Measurements from ENCODE around the gene SLX9. TPM values are rescaled to one million over a fixed set of nuclear protein-coding genes. Genes with fewer than 3 reads are reported as not detected.

The SLX9 gene
- total RNA-seq, 1 donor from 2014 or later: 38.8 TPM

DNA sequence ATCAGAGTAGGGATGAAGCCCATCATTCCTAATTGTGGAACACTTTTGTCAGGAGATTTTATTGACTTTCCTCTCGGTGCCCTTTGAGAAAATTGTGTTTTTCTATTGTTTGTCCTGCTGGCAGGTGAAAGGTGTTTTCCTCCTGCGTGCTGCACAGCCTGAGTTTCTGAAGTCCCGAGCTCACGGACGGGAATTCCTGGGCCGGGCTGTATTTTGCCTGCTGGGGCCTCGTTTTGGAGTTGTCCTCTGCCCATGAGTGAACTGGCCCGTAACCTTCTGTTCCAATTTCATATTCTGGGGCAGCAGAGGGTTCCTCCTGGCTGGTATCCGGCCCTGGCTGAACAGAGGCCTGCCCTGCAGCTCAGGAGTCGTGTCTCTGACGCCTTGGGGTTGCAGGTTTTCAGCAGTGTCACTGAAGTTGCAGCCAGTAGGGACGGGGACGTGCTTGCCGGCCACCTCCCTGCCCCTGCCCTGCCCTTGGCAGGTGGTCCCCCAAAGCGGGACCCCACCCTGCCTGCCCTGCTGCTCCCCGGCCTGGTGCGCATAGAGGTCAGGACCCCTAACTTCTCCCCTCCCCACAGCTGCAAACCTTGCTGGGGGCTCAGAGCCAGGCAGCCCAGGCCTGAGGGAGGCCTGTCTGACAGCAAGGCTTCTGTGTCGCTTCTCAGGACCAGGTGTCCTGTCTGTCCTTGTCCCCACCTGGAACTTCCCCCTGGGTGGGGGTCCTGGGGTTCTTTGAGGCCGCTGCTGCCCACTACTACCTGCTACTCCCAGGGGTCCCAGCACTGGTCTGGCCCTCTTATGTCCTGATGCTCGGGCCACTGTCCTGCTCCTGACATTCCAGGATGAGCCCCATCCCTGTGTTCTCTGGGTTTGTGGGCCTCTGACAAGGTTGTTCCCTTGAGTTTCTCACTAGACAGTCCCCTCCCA lies 49.0 kb downstream of the SLX9 start:
- H3K4me2 ChIP-seq (ENCODE audit: low read length): no peak overlapping the region
- no peak overlapping the region for H3K9ac ChIP-seq (ENCODE audit: low read length)
- FAIRE-seq (no peak), DNase-seq (ENCODE audit: low read depth) (no peak)
- H3K27me3 ChIP-seq (ENCODE audit: insufficient read depth, low read length): peaks cover 2% of the 10 kb centered on the region
- H3K9me3 Mint-ChIP-seq (ENCODE audit: unreplicated experiment): no peaks in the 10 kb centered on the region
- H3K36me3 ChIP-seq (ENCODE audit: insufficient read depth, low read length): no peaks in the 10 kb centered on the region
- no peaks in the 10 kb centered on the region for H3K4me1 ChIP-seq (ENCODE audit: insufficient read depth, low read length)
- H3K4me3 ChIP-seq (ENCODE audit: insufficient read depth, low read depth, low read length): no peak overlapping the region
- no peaks in the 10 kb centered on the region for H4K20me1 ChIP-seq (ENCODE audit: insufficient read depth, low read length)
- no peak overlapping the region for H3K27ac ChIP-seq (ENCODE audit: low read depth, low read length)
- no peak overlapping the region for H2AFZ ChIP-seq (ENCODE audit: low read depth, low read length)
- no peak for TF ChIP-seq EZH2 (IDR thresholded peaks at IDR 0.05; ENCODE audit: insufficient read depth, low read length)
- TF ChIP-seq, protein P1, sequence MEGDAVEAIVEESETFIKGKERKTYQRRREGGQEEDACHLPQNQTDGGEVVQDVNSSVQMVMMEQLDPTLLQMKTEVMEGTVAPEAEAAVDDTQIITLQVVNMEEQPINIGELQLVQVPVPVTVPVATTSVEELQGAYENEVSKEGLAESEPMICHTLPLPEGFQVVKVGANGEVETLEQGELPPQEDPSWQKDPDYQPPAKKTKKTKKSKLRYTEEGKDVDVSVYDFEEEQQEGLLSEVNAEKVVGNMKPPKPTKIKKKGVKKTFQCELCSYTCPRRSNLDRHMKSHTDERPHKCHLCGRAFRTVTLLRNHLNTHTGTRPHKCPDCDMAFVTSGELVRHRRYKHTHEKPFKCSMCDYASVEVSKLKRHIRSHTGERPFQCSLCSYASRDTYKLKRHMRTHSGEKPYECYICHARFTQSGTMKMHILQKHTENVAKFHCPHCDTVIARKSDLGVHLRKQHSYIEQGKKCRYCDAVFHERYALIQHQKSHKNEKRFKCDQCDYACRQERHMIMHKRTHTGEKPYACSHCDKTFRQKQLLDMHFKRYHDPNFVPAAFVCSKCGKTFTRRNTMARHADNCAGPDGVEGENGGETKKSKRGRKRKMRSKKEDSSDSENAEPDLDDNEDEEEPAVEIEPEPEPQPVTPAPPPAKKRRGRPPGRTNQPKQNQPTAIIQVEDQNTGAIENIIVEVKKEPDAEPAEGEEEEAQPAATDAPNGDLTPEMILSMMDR (IDR thresholded peaks at IDR 0.05; ENCODE audit: insufficient read depth, low read depth, low read length): no peak
- peaks cover 14% of the 10 kb centered on the region for H3K27me3 Mint-ChIP-seq (ENCODE audit: low read depth, unreplicated experiment)
- no peak overlapping the region for H3K4me3 Mint-ChIP-seq (ENCODE audit: unreplicated experiment)
- H3K9me3 ChIP-seq (ENCODE audit: insufficient read depth, low read depth, low read length): no peaks in the 10 kb centered on the region
- H3K27ac Mint-ChIP-seq (ENCODE audit: unreplicated experiment): no peak overlapping the region
- H3K79me2 ChIP-seq (ENCODE audit: insufficient read depth, low read length): no peaks in the 10 kb centered on the region
- peaks cover 6% of the 10 kb centered on the region for H3K4me1 Mint-ChIP-seq (ENCODE audit: low read depth, unreplicated experiment)
- H3K36me3 Mint-ChIP-seq (ENCODE audit: low read depth, unreplicated experiment): no peaks in the 10 kb centered on the region

DNA sequence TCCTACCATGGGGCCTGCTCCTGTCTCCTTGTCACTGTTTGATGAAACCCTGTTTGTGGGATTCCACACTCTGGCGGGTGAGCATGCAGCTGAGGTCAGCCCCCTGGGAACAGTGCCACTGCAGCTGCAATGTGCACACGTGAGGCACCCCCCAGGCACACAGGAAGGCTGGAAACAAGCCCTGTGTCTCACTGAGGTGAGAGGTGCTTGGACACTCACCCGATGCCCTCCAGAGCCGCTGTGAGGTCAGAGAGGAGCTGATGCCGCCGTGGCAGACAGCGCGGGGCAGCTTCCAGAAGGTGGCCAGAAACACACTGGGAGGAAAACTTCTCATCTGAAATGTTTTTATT lies 49.7 kb downstream of the SLX9 start:
- no peak overlapping the region for H3K9ac ChIP-seq (ENCODE audit: low read length)
- no peaks in the 10 kb centered on the region for H3K9me3 ChIP-seq (ENCODE audit: insufficient read depth, low read depth, low read length)
- no peaks in the 10 kb centered on the region for H3K9me3 Mint-ChIP-seq (ENCODE audit: unreplicated experiment)
- no peak for TF ChIP-seq EZH2 (IDR thresholded peaks at IDR 0.05; ENCODE audit: insufficient read depth, low read length)
- TF ChIP-seq, protein P1 (IDR thresholded peaks at IDR 0.05; ENCODE audit: insufficient read depth, low read depth, low read length): no peak
- H3K27ac ChIP-seq (ENCODE audit: low read depth, low read length): no peak overlapping the region
- H2AFZ ChIP-seq (ENCODE audit: low read depth, low read length): no peak overlapping the region
- no peak overlapping the region for H3K27ac Mint-ChIP-seq (ENCODE audit: unreplicated experiment)
- no peaks in the 10 kb centered on the region for H3K36me3 Mint-ChIP-seq (ENCODE audit: low read depth, unreplicated experiment)
- no peaks in the 10 kb centered on the region for H4K20me1 ChIP-seq (ENCODE audit: insufficient read depth, low read length)
- no peak overlapping the region for H3K4me3 ChIP-seq (ENCODE audit: insufficient read depth, low read depth, low read length)
- FAIRE-seq: no peak
- H3K36me3 ChIP-seq (ENCODE audit: insufficient read depth, low read length): no peaks in the 10 kb centered on the region
- H3K4me2 ChIP-seq (ENCODE audit: low read length): no peak overlapping the region
- no peaks in the 10 kb centered on the region for H3K79me2 ChIP-seq (ENCODE audit: insufficient read depth, low read length)
- DNase-seq (ENCODE audit: low read depth): no peak
- H3K27me3 Mint-ChIP-seq (ENCODE audit: low read depth, unreplicated experiment): peaks cover 18% of the 10 kb centered on the region
- H3K4me3 Mint-ChIP-seq (ENCODE audit: unreplicated experiment): no peak overlapping the region
- peaks cover 6% of the 10 kb centered on the region for H3K4me1 Mint-ChIP-seq (ENCODE audit: low read depth, unreplicated experiment)
- H3K4me1 ChIP-seq (ENCODE audit: insufficient read depth, low read length): no peaks in the 10 kb centered on the region
- H3K27me3 ChIP-seq (ENCODE audit: insufficient read depth, low read length): peaks cover 2% of the 10 kb centered on the region

All from astrocyte (in vitro differentiated cells and primary cell).